NCI-H526 (cell line): ENCODE data around the gene BAHCC1.
"Not testable (repeated sequence)": the region's sequence is repeated elsewhere in the genome, so short reads cannot be mapped to it uniquely, and the experiment has no call there.

Experiments
- DNase-seq, 2 experiments: peaks; one replicate each; lab custom pipeline; 2025; lab: John Stamatoyannopoulos, UW

The BAHCC1 gene

GRCh38 chr17:81394921-81395599 lies at the start of gene BAHCC1:
Gene BAHCC1, plus strand, starts transcription at chr17:81395457. Its CDS starts 4,283 bp downstream, at chr17:81399740.
- peak; percentile 99 to 100 for DNase-seq

GRCh38 chr17:81346090-81346907 lies 49.0 kb upstream of the BAHCC1 start:
- DNase-seq = peak; percentile 96 to 99

GRCh38 chr17:81346908-81347349 lies 48.3 kb upstream of the BAHCC1 start:
- DNase-seq = no peak

GRCh38 chr17:81347437-81347836 lies 47.8 kb upstream of the BAHCC1 start:
- no peak for DNase-seq

- DNase-seq = peak in 1 of 2 experiments; percentile 65
Observed at GRCh38 chr17:81348097-81349055, 46.9 kb upstream of the BAHCC1 start.

- DNase-seq = peak; percentile 66 to 88
Observed at GRCh38 chr17:81349397-81350319, 45.6 kb upstream of the BAHCC1 start.

GRCh38 chr17:81350320-81350890 lies 44.9 kb upstream of the BAHCC1 start:
- DNase-seq = no peak

- DNase-seq = not testable (repeated sequence)
Observed at GRCh38 chr17:81351329-81352052, 43.8 kb upstream of the BAHCC1 start.

- DNase-seq = not testable (repeated sequence)
Observed at GRCh38 chr17:81352056-81352455, 43.2 kb upstream of the BAHCC1 start.

GRCh38 chr17:81354252-81354953 lies 40.9 kb upstream of the BAHCC1 start:
- no peak for DNase-seq

- no peak for DNase-seq
Observed at GRCh38 chr17:81354954-81355347, 40.3 kb upstream of the BAHCC1 start.

- no peak for DNase-seq
Observed at GRCh38 chr17:81359218-81359617, 36.0 kb upstream of the BAHCC1 start.

GRCh38 chr17:81362001-81362400 lies 33.3 kb upstream of the BAHCC1 start:
- not testable (repeated sequence) for DNase-seq

- no peak for DNase-seq
Observed at GRCh38 chr17:81364278-81365147, 30.7 kb upstream of the BAHCC1 start.

- peak in 1 of 2 experiments; percentile 73 for DNase-seq
Observed at GRCh38 chr17:81365148-81365600, 30.1 kb upstream of the BAHCC1 start.

- DNase-seq = peak; percentile 22 to 72
Observed at GRCh38 chr17:81365601-81366585, 29.4 kb upstream of the BAHCC1 start.

- no peak for DNase-seq
Observed at GRCh38 chr17:81366648-81367047, 28.6 kb upstream of the BAHCC1 start.
